Hepatocyte (in vitro differentiated cells): ENCODE data around the gene DSTN. TPM values are rescaled to one million over a fixed set of nuclear protein-coding genes. Genes with fewer than 3 reads are reported as not detected.

Experiments used
- DNase-seq: peaks from one replicate; pipeline ENCODE4 v3.0.0-alpha.2; 2016; ENCODE audit warnings: low spot score
- H2AFZ ChIP-seq: fragments of 200-600 bp; sonication (generic); 2 replicates; pipeline ENCODE4 v1.6.0; 2016; ENCODE audit warnings: antibody characterized with exemption, mild to moderate bottlenecking
- H3K27ac ChIP-seq: fragments of 200-600 bp; sonication (generic); 2 replicates; pipeline ENCODE4 v1.5.1; 2016; ENCODE audit warnings: mild to moderate bottlenecking
- H3K27me3 ChIP-seq: fragments of 200-600 bp; sonication (generic); 2 replicates; pipeline ENCODE4 v1.6.1; 2016
- H3K36me3 ChIP-seq: fragments of 200-600 bp; sonication (generic); replicated peaks from 2 replicates; pipeline ENCODE4 v1.5.1; 2016; ENCODE audit warnings: low read depth; ENCODE audit not compliant: insufficient read depth
- H3K4me1 ChIP-seq: fragments of 200-600 bp; sonication (generic); 2 replicates; pipeline ENCODE4 v1.5.1; 2016; ENCODE audit warnings: mild to moderate bottlenecking, moderate library complexity; ENCODE audit not compliant: insufficient read depth
- H3K4me2 ChIP-seq: fragments of 200-600 bp; sonication (generic); 2 replicates; pipeline ENCODE4 v1.6.0; 2016
- H3K4me3 ChIP-seq: fragments of 200-600 bp; sonication (generic); 2 replicates; pipeline ENCODE4 v1.5.1; 2016; ENCODE audit warnings: mild to moderate bottlenecking
- H3K79me2 ChIP-seq: fragments of 200-600 bp; sonication (generic); 2 replicates; pipeline ENCODE4 v1.6.0; 2017; ENCODE audit warnings: mild to moderate bottlenecking
- H3K9me2 ChIP-seq: fragments of 200-600 bp; sonication (generic); replicated peaks from 2 replicates; pipeline ENCODE4 v1.6.0; 2017; ENCODE audit warnings: mild to moderate bottlenecking; ENCODE audit not compliant: insufficient read depth
- H3K9me3 ChIP-seq: fragments of 200-600 bp; sonication (generic); 2 replicates; pipeline ENCODE4 v1.5.1; 2016; ENCODE audit warnings: low read depth, mild to moderate bottlenecking
- H4K20me1 ChIP-seq: fragments of 200-600 bp; sonication (generic); 2 replicates; pipeline ENCODE4 v1.6.0; 2016; ENCODE audit warnings: mild to moderate bottlenecking; ENCODE audit not compliant: insufficient read depth, poor library complexity, severe bottlenecking
- CTCF ChIP-seq: fragments of 200-600 bp; sonication (generic); IDR thresholded peaks from 2 replicates; pipeline ENCODE4 v1.5.1; 2016; ENCODE audit warnings: antibody characterized with exemption, mild to moderate bottlenecking; ENCODE audit not compliant: poor library complexity
- EZH2 ChIP-seq: fragments of 200-600 bp; sonication (generic); IDR thresholded peaks from 2 replicates; pipeline ENCODE4 v1.6.1; 2016; ENCODE audit warnings: antibody characterized with exemption, mild to moderate bottlenecking, borderline replicate concordance
- EZH2phosphoT487 ChIP-seq: fragments of 200-600 bp; sonication (generic); IDR thresholded peaks from one replicate; pipeline ENCODE4 v1.6.1; 2018; ENCODE audit warnings: antibody characterized with exemption, mild to moderate bottlenecking, low read depth, moderate library complexity; ENCODE audit not compliant: unreplicated experiment, severe bottlenecking
- WGBS: methylation state at CpG from one replicate; pipeline ENCODE4 v1.1.6; 2016; ENCODE audit warnings: low lambda C conversion rate; ENCODE audit errors: missing lambda C conversion rate; 5-methylcytosine and 5-hydroxymethylcytosine counted together
- polyA plus RNA-seq: library from polyadenylated mRNA; unstranded; fragments of >200 nt; fragmentation: Nextera tagmentation; extraction: Ambion mirVana; gene quantifications from 2 replicates; pipeline ENCODE4 v1.2.1, GENCODE V29; 2016
- total RNA-seq: library from RNA; depleted of rRNA; stranded (reverse); fragments of >200 nt; gene quantifications from 2 replicates; pipeline ENCODE4 v1.2.3, GENCODE V29; 2014

Gene DSTN
- total and polyA plus RNA-seq, 2 experiments from 2014 or later, result 342 to 352 TPM

- no peak overlapping the region for H3K4me2 ChIP-seq
- H3K9me2 ChIP-seq, result no peaks in the 10 kb centered on the region
- no peak overlapping the region for H3K4me3 ChIP-seq
- peaks cover 31% of the 10 kb centered on the region for H3K4me1 ChIP-seq
- no peak for DNase-seq
- no peaks in the 10 kb centered on the region for H3K27me3 ChIP-seq
- peak overlapping the region; percentile 8 for H3K27ac ChIP-seq
- no peak overlapping the region for H2AFZ ChIP-seq
- TF ChIP-seq EZH2phosphoT487, result no peak
- WGBS, result 92% methylated on average over 10 of the region's 10 CpGs
- peaks cover 99% of the 10 kb centered on the region for H4K20me1 ChIP-seq
- H3K9me3 ChIP-seq, result no peaks in the 10 kb centered on the region
- peaks cover 100% of the 10 kb centered on the region for H3K79me2 ChIP-seq
- H3K36me3 ChIP-seq, result no peaks in the 10 kb centered on the region
Measured at GRCh38 chr20:17652411-17652810, 82.5 kb downstream of the DSTN start.

GRCh38 chr20:17653835-17654648 lies 84.2 kb downstream of the DSTN start:
- DNase-seq, result no peak
- Histone ChIP-seq H3K27ac (no peak overlapping the region), H3K9me3 (no peaks in the 10 kb centered on the region), H2AFZ (no peak overlapping the region), H4K20me1 (peaks cover 98% of the 10 kb centered on the region), H3K4me3 (no peak overlapping the region), H3K36me3 (no peaks in the 10 kb centered on the region), H3K27me3 (no peaks in the 10 kb centered on the region), H3K4me1 (peaks cover 26% of the 10 kb centered on the region), H3K4me2 (no peak overlapping the region), H3K79me2 (peaks cover 100% of the 10 kb centered on the region), H3K9me2 (no peaks in the 10 kb centered on the region)
- no peak for TF ChIP-seq EZH2phosphoT487
- TF ChIP-seq EZH2, result no peak
- no peak for TF ChIP-seq CTCF
- 96% methylated on average over 11 of the region's 11 CpGs for WGBS

- peak overlapping the region; percentile 19 for H3K27ac ChIP-seq
- H3K27me3 ChIP-seq, result no peaks in the 10 kb centered on the region
- no peaks in the 10 kb centered on the region for H3K9me2 ChIP-seq
- 54% methylated on average over 7 of the region's 7 CpGs for WGBS
- no peak overlapping the region for H3K4me2 ChIP-seq
- H3K79me2 ChIP-seq, result peaks cover 100% of the 10 kb centered on the region
- peak; percentile 76 for TF ChIP-seq CTCF
- no peak for TF ChIP-seq EZH2phosphoT487
- no peaks in the 10 kb centered on the region for H3K9me3 ChIP-seq
- H2AFZ ChIP-seq, result no peak overlapping the region
- H3K36me3 ChIP-seq, result no peaks in the 10 kb centered on the region
- H4K20me1 ChIP-seq, result peaks cover 98% of the 10 kb centered on the region
- peak; percentile 64 for DNase-seq
- no peak overlapping the region for H3K4me3 ChIP-seq
- peaks cover 19% of the 10 kb centered on the region for H3K4me1 ChIP-seq
Measured at GRCh38 chr20:17654649-17655285, 84.9 kb downstream of the DSTN start.

GRCh38 chr20:17655286-17655651 lies 85.4 kb downstream of the DSTN start:
- Histone ChIP-seq H3K4me1 (peaks cover 16% of the 10 kb centered on the region), H2AFZ (no peak overlapping the region), H3K4me3 (no peak overlapping the region), H4K20me1 (peaks cover 98% of the 10 kb centered on the region), H3K27ac (peak overlapping the region; percentile 19), H3K4me2 (no peak overlapping the region), H3K36me3 (no peaks in the 10 kb centered on the region), H3K9me3 (no peaks in the 10 kb centered on the region), H3K27me3 (no peaks in the 10 kb centered on the region), H3K9me2 (no peaks in the 10 kb centered on the region), H3K79me2 (peaks cover 100% of the 10 kb centered on the region)
- DNase-seq, result no peak
- TF ChIP-seq EZH2, result no peak
- 77% methylated on average over 7 of the region's 7 CpGs for WGBS
